ENCODE measurements around the gene NQO1.

DNA sequence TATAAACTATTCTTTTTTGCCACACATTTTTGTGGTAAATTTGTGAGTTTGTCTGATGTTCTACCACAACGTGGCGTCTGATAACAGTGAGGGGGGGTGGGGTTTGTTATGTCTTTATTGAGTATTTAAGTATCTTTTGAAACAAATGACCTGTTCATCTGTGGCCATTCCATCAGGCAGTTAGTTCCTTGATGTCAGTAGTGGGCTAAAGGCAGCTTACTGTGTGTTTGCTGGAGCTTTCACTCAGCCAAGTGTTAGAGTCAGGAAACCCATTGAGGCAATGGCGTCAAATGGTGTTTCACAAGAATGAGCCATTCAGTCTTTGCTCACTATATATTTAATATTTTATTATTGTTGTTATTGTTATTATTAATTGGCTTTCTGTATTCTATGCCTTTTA is 28.0 kb downstream of the NQO1 start:
- TF ChIP-seq EZH2phosphoT487 (IDR thresholded peaks at IDR 0.05; ENCODE audit: borderline replicate concordance), result no peak
- no peak for TF ChIP-seq CTCF (conservative IDR thresholded peaks at IDR 0.05; ENCODE audit: low read length)
